HepG2 (cell line): ENCODE data around the gene SEMA6B. TPM values are rescaled to one million over a fixed set of nuclear protein-coding genes. Genes with fewer than 3 reads are reported as not detected.

Experiments used
- EED ChIP-seq: sonication (generic); formaldehyde crosslinking; IDR thresholded peaks from 2 replicates; pipeline ENCODE4 v1.5.0; 2020; ENCODE audit warnings: mild to moderate bottlenecking, missing genetic modification reagents
- KLF16 ChIP-seq, 2 experiments: sonication (generic) in 1 of 2; formaldehyde crosslinking in 1 of 2; IDR thresholded peaks; 2 replicates each; pipeline versions ENCODE4 v1.6.1 to v1.8.0; 2016 to 2023; ENCODE audit warnings: missing genetic modification reagents in 2 of 2, missing compliant biosample characterization in 1 of 2
- MXD3 ChIP-seq: IDR thresholded peaks from 2 replicates; pipeline ENCODE4 v1.6.1; 2016; ENCODE audit warnings: mild to moderate bottlenecking, missing biosample characterization, missing genetic modification reagents
- NKX3-1 ChIP-seq: sonication (generic); formaldehyde crosslinking; IDR thresholded peaks from 2 replicates; pipeline ENCODE4 v1.5.0; 2020; ENCODE audit warnings: missing genetic modification reagents
- NR0B2 ChIP-seq: sonication (generic); formaldehyde crosslinking; IDR thresholded peaks from 2 replicates; pipeline ENCODE4 v1.4.0; 2020; ENCODE audit warnings: mild to moderate bottlenecking, missing genetic modification reagents
- TP53 ChIP-seq: sonication (generic); formaldehyde crosslinking; conservative IDR thresholded peaks from 2 replicates; pipeline ENCODE4 v1.4.0; 2020; ENCODE audit warnings: missing genetic modification reagents
- ZBTB25 ChIP-seq: IDR thresholded peaks from 2 replicates; pipeline ENCODE4 v1.6.1; 2018; ENCODE audit warnings: missing genetic modification reagents
- ZBTB7B ChIP-seq: sonication (generic); formaldehyde crosslinking; IDR thresholded peaks from 2 replicates; pipeline ENCODE4 v1.4.0; 2020; ENCODE audit warnings: missing genetic modification reagents
- ZFP82 ChIP-seq: sonication (generic); formaldehyde crosslinking; IDR thresholded peaks from 2 replicates; pipeline ENCODE4 v1.5.1; 2020; ENCODE audit warnings: mild to moderate bottlenecking, missing genetic modification reagents, borderline replicate concordance
- ZMYM2 ChIP-seq: sonication (generic); formaldehyde crosslinking; IDR thresholded peaks from 2 replicates; pipeline ENCODE4 v1.8.0; 2022; ENCODE audit warnings: mild to moderate bottlenecking, missing genetic modification reagents
- ZNF276 ChIP-seq: sonication (generic); formaldehyde crosslinking; IDR thresholded peaks from 2 replicates; pipeline ENCODE4 v1.4.0; 2020; ENCODE audit warnings: mild to moderate bottlenecking, low read depth, missing genetic modification reagents
- ZNF335 ChIP-seq: sonication (generic); formaldehyde crosslinking; IDR thresholded peaks from 2 replicates; pipeline ENCODE4 v1.4.0; 2020; ENCODE audit warnings: missing genetic modification reagents
- ZNF484 ChIP-seq: sonication (generic); formaldehyde crosslinking; IDR thresholded peaks from 2 replicates; pipeline ENCODE4 v1.5.1; 2020; ENCODE audit warnings: mild to moderate bottlenecking, low read depth, missing genetic modification reagents, borderline replicate concordance
- ZNF512 ChIP-seq: sonication (generic); formaldehyde crosslinking; IDR thresholded peaks from 2 replicates; pipeline ENCODE4 v1.4.0; 2020; ENCODE audit warnings: mild to moderate bottlenecking, missing genetic modification reagents
- polyA plus RNA-seq, 8 experiments: library from polyadenylated mRNA; depleted of rRNA in 3 of 8; stranded (reverse) in 7 of 8; unstranded in 1 of 8; fragments of >200 nt; fragmentation: Illumina TruSeq in 4 of 8; extraction: Trizol in 4 of 8; gene quantifications; 2 replicates each; pipeline versions ENCODE4 v1.2.1 to v1.2.3, GENCODE V29; 2011 to 2016; ENCODE audit warnings: low read depth in 4 of 8, missing spikeins in 1 of 8, mixed read lengths in 1 of 8; ENCODE audit not compliant: insufficient read depth in 1 of 8
- total RNA-seq, 5 experiments: library from RNA; depleted of rRNA; stranded (reverse); fragments of >200 nt; fragmentation: Illumina TruSeq; extraction: Trizol; gene quantifications; 2 replicates each; pipeline ENCODE4 v1.2.3, GENCODE V29; 2016; ENCODE audit warnings: low read depth in 1 of 5
- TF ChIP-seq, protein P1 (sequence below): IDR thresholded peaks from 2 replicates; pipeline ENCODE4 v1.6.1; 2016; ENCODE audit warnings: missing biosample characterization, missing genetic modification reagents, low read depth
- TF ChIP-seq, protein P2 (sequence below): sonication (generic); formaldehyde crosslinking; IDR thresholded peaks from 2 replicates; pipeline ENCODE4 v1.8.1; 2023; ENCODE audit warnings: mild to moderate bottlenecking, inconsistent platforms, moderate library complexity, missing genetic modification reagents, borderline replicate concordance
- TF ChIP-seq, protein P3 (sequence below): sonication (generic); formaldehyde crosslinking; IDR thresholded peaks from 2 replicates; pipeline ENCODE4 v1.8.1; 2023; ENCODE audit warnings: missing genetic modification reagents, mild to moderate bottlenecking, borderline replicate concordance
- TF ChIP-seq, protein P4 (sequence below): sonication (generic); formaldehyde crosslinking; IDR thresholded peaks from 2 replicates; pipeline ENCODE4 v1.4.0; 2020; ENCODE audit warnings: missing genetic modification reagents

SEMA6B gene
- total and polyA plus RNA-seq, 2 of the 13 experiments (the other 11 are each of a cell fraction or from before 2014, with no cell fraction given) = 45.5 to 67.1 TPM

- TF ChIP-seq ZFP82 (CRISPR knock-in tag) (peak; percentile 41; the same call in 1 of the 2 replicates), ZBTB7B (peak; percentile 65; the same call in 1 of the 2 replicates), ZBTB25 (0 out of 2 replicates have a peak, but pooled peaks have one; percentile 73), TP53 (CRISPR knock-in tag) (no peak), NKX3-1 (CRISPR knock-in tag) (no peak), ZNF512 (no peak), ZNF276 (0 out of 2 replicates have a peak, but pooled peaks have one; percentile 34), ZMYM2 (no peak), ZNF335 (CRISPR knock-in tag) (0 out of 2 replicates have a peak, but pooled peaks have one; percentile 38), EED (CRISPR knock-in tag) (no peak), MXD3 (peak; percentile 91), NR0B2 (CRISPR knock-in tag) (peak; percentile 89), ZNF484 (CRISPR knock-in tag) (no peak), KLF16 (CRISPR knock-in tag; IDR thresholded peaks at IDR 0.05) (peak in 1 of 2 experiments; percentile 74; a peak in 2 of 4 replicates)
- TF ChIP-seq, protein P1, sequence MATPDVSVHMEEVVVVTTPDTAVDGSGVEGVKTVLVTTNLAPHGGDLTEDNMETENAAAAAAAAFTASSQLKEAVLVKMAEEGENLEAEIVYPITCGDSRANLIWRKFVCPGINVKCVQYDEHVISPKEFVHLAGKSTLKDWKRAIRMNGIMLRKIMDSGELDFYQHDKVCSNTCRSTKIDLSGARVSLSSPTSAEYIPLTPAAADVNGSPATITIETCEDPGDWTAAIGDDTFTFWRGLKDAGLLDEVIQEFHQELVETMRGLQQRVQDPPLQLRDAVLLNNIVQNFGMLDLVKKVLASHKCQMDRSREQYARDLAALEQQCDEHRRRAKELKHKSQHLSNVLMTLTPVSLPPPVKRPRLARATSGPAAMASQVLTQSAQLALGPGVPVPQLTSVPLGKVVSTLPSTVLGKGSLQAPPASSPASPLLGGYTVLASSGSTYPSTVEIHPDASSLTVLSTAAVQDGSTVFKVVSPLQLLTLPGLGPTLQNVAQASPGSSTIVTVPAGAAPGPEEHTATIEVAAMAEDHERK (CRISPR knock-in tag) = no peak
- TF ChIP-seq, protein P2, sequence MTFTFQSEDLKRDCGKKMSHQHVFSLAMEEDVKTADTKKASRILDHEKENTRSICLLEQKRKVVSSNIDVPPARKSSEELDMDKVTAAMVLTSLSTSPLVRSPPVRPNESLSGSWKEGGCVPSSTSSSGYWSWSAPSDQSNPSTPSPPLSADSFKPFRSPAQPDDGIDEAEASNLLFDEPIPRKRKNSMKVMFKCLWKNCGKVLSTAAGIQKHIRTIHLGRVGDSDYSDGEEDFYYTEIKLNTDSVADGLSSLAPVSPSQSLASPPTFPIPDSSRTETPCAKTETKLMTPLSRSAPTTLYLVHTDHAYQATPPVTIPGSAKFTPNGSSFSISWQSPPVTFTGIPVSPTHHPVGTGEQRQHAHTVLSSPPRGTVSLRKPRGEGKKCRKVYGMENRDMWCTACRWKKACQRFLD (CRISPR knock-in tag) = no peak
- TF ChIP-seq, protein P3, sequence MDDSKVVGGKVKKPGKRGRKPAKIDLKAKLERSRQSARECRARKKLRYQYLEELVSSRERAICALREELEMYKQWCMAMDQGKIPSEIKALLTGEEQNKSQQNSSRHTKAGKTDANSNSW = no peak
- TF ChIP-seq, protein P4, sequence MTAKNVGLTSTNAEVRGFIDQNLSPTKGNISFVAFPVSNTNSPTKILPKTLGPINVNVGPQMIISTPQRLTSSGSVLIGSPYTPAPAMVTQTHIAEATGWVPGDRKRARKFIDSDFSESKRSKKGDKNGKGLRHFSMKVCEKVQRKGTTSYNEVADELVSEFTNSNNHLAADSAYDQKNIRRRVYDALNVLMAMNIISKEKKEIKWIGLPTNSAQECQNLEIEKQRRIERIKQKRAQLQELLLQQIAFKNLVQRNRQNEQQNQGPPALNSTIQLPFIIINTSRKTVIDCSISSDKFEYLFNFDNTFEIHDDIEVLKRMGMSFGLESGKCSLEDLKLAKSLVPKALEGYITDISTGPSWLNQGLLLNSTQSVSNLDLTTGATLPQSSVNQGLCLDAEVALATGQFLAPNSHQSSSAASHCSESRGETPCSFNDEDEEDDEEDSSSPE = peak; percentile 79
Observed at GRCh38 chr19:4531562-4532165, 27.8 kb downstream of the SEMA6B start (continued).
